ENCODE results near the gene PRMT1.

Gene PRMT1

DNA sequence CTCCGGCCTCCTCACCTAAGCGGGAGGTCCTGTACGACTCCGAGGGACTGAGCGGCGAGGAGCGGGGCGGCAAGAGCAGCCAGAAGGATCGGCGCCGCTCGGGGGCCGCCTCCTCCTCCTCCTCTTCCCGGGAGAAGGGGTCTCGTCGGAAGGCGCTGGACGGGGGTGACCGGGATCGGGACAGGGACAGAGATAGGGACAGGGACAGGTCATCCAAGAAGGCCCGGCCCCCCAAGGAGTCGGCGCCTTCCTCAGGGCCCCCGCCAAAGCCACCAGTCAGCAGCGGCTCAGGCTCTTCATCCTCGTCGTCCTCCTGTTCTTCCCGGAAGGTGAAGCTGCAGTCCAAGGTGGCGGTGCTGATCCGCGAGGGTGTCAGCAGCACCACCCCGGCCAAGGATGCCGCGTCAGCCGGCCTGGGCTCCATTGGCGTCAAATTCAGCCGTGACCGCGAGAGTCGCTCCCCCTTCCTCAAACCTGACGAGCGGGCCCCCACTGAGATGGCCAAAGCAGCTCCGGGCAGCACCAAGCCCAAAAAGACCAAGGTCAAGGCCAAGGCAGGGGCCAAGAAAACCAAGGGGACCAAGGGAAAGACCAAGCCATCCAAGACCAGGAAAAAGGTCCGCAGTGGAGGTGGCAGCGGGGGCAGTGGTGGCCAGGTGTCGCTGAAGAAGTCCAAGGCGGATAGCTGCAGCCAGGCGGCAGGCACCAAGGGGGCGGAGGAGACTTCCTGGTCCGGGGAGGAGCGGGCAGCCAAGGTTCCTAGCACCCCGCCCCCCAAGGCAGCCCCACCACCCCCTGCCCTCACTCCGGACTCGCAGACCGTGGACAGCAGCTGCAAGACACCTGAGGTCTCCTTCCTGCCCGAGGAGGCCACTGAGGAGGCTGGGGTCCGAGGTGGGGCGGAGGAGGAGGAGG lies 24.3 kb upstream of the PRMT1 start:
- no peak overlapping the region for H3K27ac ChIP-seq
- TF ChIP-seq, protein P1, sequence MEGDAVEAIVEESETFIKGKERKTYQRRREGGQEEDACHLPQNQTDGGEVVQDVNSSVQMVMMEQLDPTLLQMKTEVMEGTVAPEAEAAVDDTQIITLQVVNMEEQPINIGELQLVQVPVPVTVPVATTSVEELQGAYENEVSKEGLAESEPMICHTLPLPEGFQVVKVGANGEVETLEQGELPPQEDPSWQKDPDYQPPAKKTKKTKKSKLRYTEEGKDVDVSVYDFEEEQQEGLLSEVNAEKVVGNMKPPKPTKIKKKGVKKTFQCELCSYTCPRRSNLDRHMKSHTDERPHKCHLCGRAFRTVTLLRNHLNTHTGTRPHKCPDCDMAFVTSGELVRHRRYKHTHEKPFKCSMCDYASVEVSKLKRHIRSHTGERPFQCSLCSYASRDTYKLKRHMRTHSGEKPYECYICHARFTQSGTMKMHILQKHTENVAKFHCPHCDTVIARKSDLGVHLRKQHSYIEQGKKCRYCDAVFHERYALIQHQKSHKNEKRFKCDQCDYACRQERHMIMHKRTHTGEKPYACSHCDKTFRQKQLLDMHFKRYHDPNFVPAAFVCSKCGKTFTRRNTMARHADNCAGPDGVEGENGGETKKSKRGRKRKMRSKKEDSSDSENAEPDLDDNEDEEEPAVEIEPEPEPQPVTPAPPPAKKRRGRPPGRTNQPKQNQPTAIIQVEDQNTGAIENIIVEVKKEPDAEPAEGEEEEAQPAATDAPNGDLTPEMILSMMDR (IDR thresholded peaks at IDR 0.05) = no peak
- TF ChIP-seq ZFX (IDR thresholded peaks at IDR 0.05; ENCODE audit: borderline replicate concordance) = no peak

DNA sequence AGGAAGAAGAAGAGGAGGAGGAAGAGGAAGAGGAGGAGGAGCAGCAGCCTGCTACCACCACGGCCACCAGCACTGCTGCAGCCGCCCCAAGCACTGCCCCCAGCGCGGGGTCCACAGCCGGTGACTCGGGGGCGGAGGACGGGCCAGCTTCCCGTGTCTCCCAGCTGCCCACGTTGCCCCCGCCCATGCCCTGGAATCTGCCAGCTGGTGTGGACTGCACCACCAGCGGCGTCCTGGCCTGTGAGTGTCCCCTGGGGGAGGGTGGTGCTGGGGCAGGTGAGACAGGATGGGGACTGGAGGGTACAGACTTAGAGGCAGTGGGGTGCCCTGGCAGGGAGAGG lies 23.6 kb upstream of the PRMT1 start:
- TF ChIP-seq ZFX (IDR thresholded peaks at IDR 0.05; ENCODE audit: borderline replicate concordance) = no peak
- TF ChIP-seq, protein P1 (IDR thresholded peaks at IDR 0.05) = no peak
- no peak overlapping the region for H3K27ac ChIP-seq

DNA sequence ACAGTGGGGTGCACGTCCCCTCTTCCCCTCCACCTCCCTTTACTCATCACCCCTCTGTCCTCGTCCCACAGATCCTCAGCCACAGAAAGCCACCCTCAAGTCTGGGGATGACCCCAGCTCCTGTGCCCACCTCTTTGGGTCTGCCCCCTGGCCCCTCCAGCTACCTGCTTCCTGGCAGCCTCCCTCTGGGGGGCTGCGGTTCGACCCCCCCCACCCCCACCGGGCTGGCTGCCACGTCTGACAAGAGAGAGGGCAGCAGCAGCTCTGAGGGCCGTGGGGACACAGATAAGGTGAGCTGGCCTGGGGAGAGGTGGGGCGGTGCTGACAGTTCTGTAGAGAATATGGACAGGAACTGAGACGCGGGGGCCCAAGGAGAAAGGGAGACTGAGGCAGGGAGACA lies 22.5 kb upstream of the PRMT1 start:
- TF ChIP-seq, protein P1 (IDR thresholded peaks at IDR 0.05) = no peak
- TF ChIP-seq ZFX (IDR thresholded peaks at IDR 0.05; ENCODE audit: borderline replicate concordance) = no peak

DNA sequence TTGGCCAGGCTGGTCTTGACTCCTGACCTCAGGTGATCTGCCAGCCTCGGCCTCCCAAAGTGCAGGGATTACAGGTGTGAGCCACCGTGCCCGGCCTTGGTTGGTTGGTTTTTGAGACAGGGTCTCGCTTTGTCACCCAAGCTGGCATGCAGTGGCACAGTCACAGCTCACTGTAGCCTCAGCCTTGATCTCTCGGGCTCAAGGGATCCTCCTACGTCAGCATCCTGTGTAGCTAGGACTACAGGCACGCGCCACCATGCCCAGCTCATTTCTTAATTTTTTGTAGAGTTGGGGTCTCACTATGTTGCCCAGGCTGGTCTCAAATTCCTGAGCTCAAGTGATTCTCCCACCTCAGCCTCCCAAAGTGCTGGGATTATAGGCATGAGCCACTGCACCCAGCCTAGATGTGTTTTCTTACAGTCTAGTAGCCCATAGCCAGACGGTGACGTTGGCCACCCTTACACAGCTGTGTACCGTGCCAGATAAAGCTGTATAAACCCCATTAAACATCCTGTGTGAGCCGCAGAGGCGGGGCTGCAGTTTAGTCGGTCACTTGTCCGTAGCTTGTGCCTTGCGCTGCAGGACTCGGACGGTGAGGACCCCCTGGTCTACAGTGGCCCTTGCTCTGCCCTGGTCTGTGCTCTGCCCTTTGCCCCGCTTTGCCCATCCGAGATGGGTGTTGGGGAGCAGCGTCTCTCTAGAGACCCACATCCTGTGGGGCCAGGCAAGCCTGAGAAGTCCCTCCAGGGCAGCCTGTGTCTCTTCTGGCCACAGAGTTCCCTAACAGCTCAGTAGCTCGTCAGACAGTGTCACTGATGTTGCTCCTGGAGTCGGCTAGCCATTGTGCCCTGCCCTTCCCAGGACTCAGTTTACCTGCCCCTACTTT lies 21.3 kb upstream of the PRMT1 start:
- TF ChIP-seq ZFX (IDR thresholded peaks at IDR 0.05; ENCODE audit: borderline replicate concordance) = no peak
- TF ChIP-seq, protein P1 (IDR thresholded peaks at IDR 0.05) = no peak
- no peak overlapping the region for H3K27ac ChIP-seq

More for the DNA sequence above, 22.5 kb upstream of the PRMT1 start:
- H3K27ac ChIP-seq = no peak overlapping the region

DNA sequence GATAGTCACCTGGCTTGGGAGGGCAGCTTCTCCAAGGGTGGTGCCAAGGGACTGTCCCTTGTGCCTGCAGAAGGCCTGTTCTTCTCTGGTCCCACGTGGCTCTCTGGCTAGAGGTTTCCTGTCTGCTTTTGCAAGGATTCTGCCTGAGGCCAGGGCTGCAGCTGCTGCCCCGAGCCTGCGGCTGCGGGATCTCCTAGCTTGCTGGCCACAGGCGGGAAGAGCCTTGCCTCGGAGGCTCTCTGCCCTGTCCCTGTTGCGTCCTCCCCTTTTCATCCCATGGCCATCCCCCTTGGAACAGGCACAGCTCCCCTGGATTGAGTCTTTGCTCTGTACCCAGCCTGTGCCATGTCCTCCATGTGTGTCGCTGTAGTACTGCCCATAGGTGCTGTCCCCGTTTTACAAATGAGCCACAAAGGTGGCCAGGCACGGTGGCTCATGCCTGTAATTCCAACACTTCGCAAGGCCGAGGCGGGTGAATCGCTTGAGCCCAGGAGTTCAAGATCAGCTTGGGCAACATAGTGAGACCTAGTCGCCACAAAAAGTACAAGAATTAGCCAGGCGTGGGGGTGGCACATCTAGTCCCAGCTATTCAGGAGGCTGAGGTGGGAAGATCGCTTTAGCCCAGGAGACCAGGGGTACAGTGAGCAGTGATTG lies 20.5 kb upstream of the PRMT1 start:
- no peak overlapping the region for H3K27ac ChIP-seq
- TF ChIP-seq ZFX (IDR thresholded peaks at IDR 0.05; ENCODE audit: borderline replicate concordance) = no peak
- TF ChIP-seq, protein P1 (IDR thresholded peaks at IDR 0.05) = no peak

DNA sequence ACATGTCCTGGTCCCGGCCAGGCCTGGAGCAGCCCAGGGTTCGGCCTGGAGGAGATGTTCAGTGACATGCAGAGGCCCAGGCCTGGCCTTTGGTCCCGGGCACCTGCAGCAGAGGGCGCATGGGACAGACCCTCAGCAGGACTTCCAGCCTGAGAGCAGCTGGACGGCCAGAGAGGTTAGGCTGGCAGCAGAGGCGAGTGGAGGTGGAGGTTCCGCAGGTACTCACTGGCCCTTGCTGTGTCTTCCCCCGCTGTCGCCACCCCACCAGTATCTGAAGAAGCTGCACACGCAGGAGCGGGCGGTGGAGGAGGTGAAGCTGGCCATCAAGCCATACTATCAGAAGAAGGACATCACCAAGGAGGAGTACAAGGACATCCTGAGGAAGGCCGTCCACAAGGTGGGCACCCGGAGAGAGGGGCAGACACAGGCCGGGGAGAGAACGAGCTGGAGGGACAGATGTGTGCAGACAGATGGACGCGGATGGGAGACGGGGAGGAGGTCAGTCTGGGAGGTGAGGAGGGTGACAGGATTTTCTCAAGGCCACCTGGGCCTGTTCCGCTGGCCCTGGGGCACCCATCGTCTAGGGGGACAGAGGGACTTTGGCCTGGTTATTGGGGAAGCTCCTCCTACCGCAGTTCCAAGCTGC lies 19.5 kb upstream of the PRMT1 start:
- no peak overlapping the region for H3K27ac ChIP-seq
- TF ChIP-seq, protein P1 (IDR thresholded peaks at IDR 0.05) = no peak
- no peak for TF ChIP-seq ZFX (IDR thresholded peaks at IDR 0.05; ENCODE audit: borderline replicate concordance)

Measured in 22Rv1 (cell line).